ENCODE results near the gene ABCA7. TPM values are rescaled to one million over a fixed set of nuclear protein-coding genes. Genes with fewer than 3 reads are reported as not detected.
A peak's percentile ranks its signal among the peaks of the same experiment; 100 is the strongest.

The ABCA7 gene
- total and polyA plus RNA-seq, 2 donors: 23.4 to 315 TPM

GRCh38 chr19:1064661-1065605 is 25.0 kb downstream of the ABCA7 start:
- peaks cover 24 to 49% of the 10 kb centered on the region in 2 donors for H3K4me1 ChIP-seq (ENCODE audit: control insufficient read depth in 2 of 2, insufficient read depth in 2 of 2, low read length in 2 of 2)
- H3K9me3 ChIP-seq (ENCODE audit: control insufficient read depth in 2 of 2, insufficient read depth in 1 of 2, low read length in 1 of 2): peaks cover 1 to 8% of the 10 kb centered on the region in 2 donors
- no peak overlapping the region for H3K27ac ChIP-seq (ENCODE audit: low read depth in 1 of 2, low read length in 1 of 2)
- peak overlapping the region in 1 of 2 donors; percentile 11 for H3K4me3 ChIP-seq (ENCODE audit: low read length in 2 of 2)
- peaks cover 0 to 28% of the 10 kb centered on the region in 2 donors for H3K27me3 ChIP-seq (ENCODE audit: control insufficient read depth in 2 of 2, insufficient read depth in 1 of 2, low read length in 1 of 2)
- peak in 4 of 9 donors; percentile 56 to 83 (median 74) for DNase-seq (ENCODE audit: low read depth in 6 of 9, low spot score in 9 of 9)
- H3K36me3 ChIP-seq (ENCODE audit: control insufficient read depth in 2 of 2, insufficient read depth in 2 of 2, low read length in 1 of 2): peaks cover 11 to 18% of the 10 kb centered on the region in 2 donors
- WGBS: 18% methylated on average over 60 of the region's 60 CpGs

- Histone ChIP-seq H3K36me3 (ENCODE audit: control insufficient read depth in 2 of 2, insufficient read depth in 2 of 2, low read length in 1 of 2) (peaks cover 14 to 25% of the 10 kb centered on the region in 2 donors), H3K27me3 (ENCODE audit: control insufficient read depth in 2 of 2, insufficient read depth in 1 of 2, low read length in 1 of 2) (peaks cover 0 to 31% of the 10 kb centered on the region in 2 donors), H3K9me3 (ENCODE audit: control insufficient read depth in 2 of 2, insufficient read depth in 1 of 2, low read length in 1 of 2) (peaks cover 1 to 8% of the 10 kb centered on the region in 2 donors), H3K4me3 (ENCODE audit: low read length in 2 of 2) (no peak overlapping the region), H3K27ac (ENCODE audit: low read depth in 1 of 2, low read length in 1 of 2) (no peak overlapping the region), H3K4me1 (ENCODE audit: control insufficient read depth in 2 of 2, insufficient read depth in 2 of 2, low read length in 2 of 2) (peaks cover 24 to 51% of the 10 kb centered on the region in 2 donors)
- no peak for DNase-seq (ENCODE audit: low read depth in 6 of 9, low spot score in 9 of 9)
- WGBS: 94% methylated on average over 17 of the region's 17 CpGs
Measured at GRCh38 chr19:1065606-1066109, 25.8 kb downstream of the ABCA7 start.

GRCh38 chr19:1066251-1066747 is 26.4 kb downstream of the ABCA7 start:
- no peak for DNase-seq (ENCODE audit: low read depth in 6 of 9, low spot score in 9 of 9)
- Histone ChIP-seq H3K27me3 (ENCODE audit: control insufficient read depth in 2 of 2, insufficient read depth in 1 of 2, low read length in 1 of 2) (peaks cover 0 to 35% of the 10 kb centered on the region in 2 donors), H3K4me3 (ENCODE audit: low read length in 2 of 2) (peak overlapping the region; percentile 49 to 96)

GRCh38 chr19:1066748-1067340 is 26.9 kb downstream of the ABCA7 start, which contains the start of gene ARHGAP45:
ARHGAP45 (plus strand) TSS chr19:1067167; CDS start chr19:1067406, 239 bp downstream.
- DNase-seq (ENCODE audit: low read depth in 6 of 9, low spot score in 9 of 9): peak in 6 of 9 donors; percentile 74 to 93 (median 83)
- peaks cover 0 to 35% of the 10 kb centered on the region in 2 donors for H3K27me3 ChIP-seq (ENCODE audit: control insufficient read depth in 2 of 2, insufficient read depth in 1 of 2, low read length in 1 of 2)
- peak within 1 kb of the TSS; percentile 96 to 98 for H3K4me3 ChIP-seq (ENCODE audit: low read length in 2 of 2)
- peaks cover 22 to 30% of the 10 kb centered on the region in 2 donors for H3K36me3 ChIP-seq (ENCODE audit: control insufficient read depth in 2 of 2, insufficient read depth in 2 of 2, low read length in 1 of 2)
- peaks cover 1 to 8% of the 10 kb centered on the region in 2 donors for H3K9me3 ChIP-seq (ENCODE audit: control insufficient read depth in 2 of 2, insufficient read depth in 1 of 2, low read length in 1 of 2)
- 3% methylated on average over 61 of the region's 61 CpGs for WGBS
- H3K27ac ChIP-seq (ENCODE audit: low read depth in 1 of 2, low read length in 1 of 2): peak within 1 kb of the TSS; percentile 93 to 96
- peaks cover 24 to 54% of the 10 kb centered on the region in 2 donors for H3K4me1 ChIP-seq (ENCODE audit: control insufficient read depth in 2 of 2, insufficient read depth in 2 of 2, low read length in 2 of 2)

More at GRCh38 chr19:1066251-1066747, 26.4 kb downstream of the ABCA7 start:
- peak overlapping the region; percentile 74 to 96 for H3K27ac ChIP-seq (ENCODE audit: low read depth in 1 of 2, low read length in 1 of 2)
- H3K36me3 ChIP-seq (ENCODE audit: control insufficient read depth in 2 of 2, insufficient read depth in 2 of 2, low read length in 1 of 2): peaks cover 20 to 26% of the 10 kb centered on the region in 2 donors
- 62% methylated on average over 17 of the region's 17 CpGs for WGBS
- peaks cover 1 to 8% of the 10 kb centered on the region in 2 donors for H3K9me3 ChIP-seq (ENCODE audit: control insufficient read depth in 2 of 2, insufficient read depth in 1 of 2, low read length in 1 of 2)
- peaks cover 24 to 54% of the 10 kb centered on the region in 2 donors for H3K4me1 ChIP-seq (ENCODE audit: control insufficient read depth in 2 of 2, insufficient read depth in 2 of 2, low read length in 2 of 2)

- H3K4me3 ChIP-seq (ENCODE audit: low read length in 2 of 2): peak overlapping the region; percentile 96 to 98
Measured at GRCh38 chr19:1067341-1067957, 27.5 kb downstream of the ABCA7 start.

GRCh38 chr19:1068009-1069001 is 28.4 kb downstream of the ABCA7 start:
- Histone ChIP-seq H3K27ac (ENCODE audit: low read depth in 1 of 2, low read length in 1 of 2) (peak overlapping the region; percentile 93 to 96), H3K27me3 (ENCODE audit: control insufficient read depth in 2 of 2, insufficient read depth in 1 of 2, low read length in 1 of 2) (peaks cover 0 to 36% of the 10 kb centered on the region in 2 donors), H3K4me3 (ENCODE audit: low read length in 2 of 2) (peak overlapping the region; percentile 96 to 98), H3K4me1 (ENCODE audit: control insufficient read depth in 2 of 2, insufficient read depth in 2 of 2, low read length in 2 of 2) (peaks cover 24 to 54% of the 10 kb centered on the region in 2 donors), H3K9me3 (ENCODE audit: control insufficient read depth in 2 of 2, insufficient read depth in 1 of 2, low read length in 1 of 2) (peaks cover 0 to 1% of the 10 kb centered on the region in 2 donors), H3K36me3 (ENCODE audit: control insufficient read depth in 2 of 2, insufficient read depth in 2 of 2, low read length in 1 of 2) (peaks cover 31 to 43% of the 10 kb centered on the region in 2 donors)
- DNase-seq (ENCODE audit: low read depth in 6 of 9, low spot score in 9 of 9): peak in 5 of 9 donors; percentile 73 to 92 (median 79)
- WGBS: 30% methylated on average over 45 of the region's 45 CpGs

More at GRCh38 chr19:1067341-1067957, 27.5 kb downstream of the ABCA7 start:
- WGBS: under 1% methylated on average over 38 of the region's 38 CpGs
- H3K27me3 ChIP-seq (ENCODE audit: control insufficient read depth in 2 of 2, insufficient read depth in 1 of 2, low read length in 1 of 2): peaks cover 0 to 35% of the 10 kb centered on the region in 2 donors
- H3K27ac ChIP-seq (ENCODE audit: low read depth in 1 of 2, low read length in 1 of 2): peak overlapping the region; percentile 93 to 96
- peaks cover 1 to 7% of the 10 kb centered on the region in 2 donors for H3K9me3 ChIP-seq (ENCODE audit: control insufficient read depth in 2 of 2, insufficient read depth in 1 of 2, low read length in 1 of 2)
- peaks cover 24 to 54% of the 10 kb centered on the region in 2 donors for H3K4me1 ChIP-seq (ENCODE audit: control insufficient read depth in 2 of 2, insufficient read depth in 2 of 2, low read length in 2 of 2)
- peaks cover 22 to 34% of the 10 kb centered on the region in 2 donors for H3K36me3 ChIP-seq (ENCODE audit: control insufficient read depth in 2 of 2, insufficient read depth in 2 of 2, low read length in 1 of 2)
- no peak for DNase-seq (ENCODE audit: low read depth in 6 of 9, low spot score in 9 of 9)

GRCh38 chr19:1069009-1069779 is 29.3 kb downstream of the ABCA7 start:
- Histone ChIP-seq H3K27me3 (ENCODE audit: control insufficient read depth in 2 of 2, insufficient read depth in 1 of 2, low read length in 1 of 2) (peaks cover 0 to 27% of the 10 kb centered on the region in 2 donors), H3K27ac (ENCODE audit: low read depth in 1 of 2, low read length in 1 of 2) (peak overlapping the region; percentile 93 to 96), H3K4me1 (ENCODE audit: control insufficient read depth in 2 of 2, insufficient read depth in 2 of 2, low read length in 2 of 2) (peaks cover 32 to 57% of the 10 kb centered on the region in 2 donors), H3K36me3 (ENCODE audit: control insufficient read depth in 2 of 2, insufficient read depth in 2 of 2, low read length in 1 of 2) (peaks cover 40 to 51% of the 10 kb centered on the region in 2 donors), H3K4me3 (ENCODE audit: low read length in 2 of 2) (peak overlapping the region; percentile 96 to 98), H3K9me3 (ENCODE audit: control insufficient read depth in 2 of 2, insufficient read depth in 1 of 2, low read length in 1 of 2) (no peaks in the 10 kb centered on the region)
- DNase-seq (ENCODE audit: low read depth in 6 of 9, low spot score in 9 of 9): peak in 2 of 9 donors; percentile 61 to 75
- 37% methylated on average over 25 of the region's 25 CpGs for WGBS
